HG03039 (cell line): ENCODE data around the gene HJURP.

ENCODE experiments used
- ATAC-seq: cut with Tn5 transposase; IDR thresholded peaks from one replicate; pipeline ENCODE4 v1.9.1; 2021; ENCODE audit warnings: mild to moderate bottlenecking, moderate library complexity; ENCODE audit not compliant: unreplicated experiment

Gene HJURP

DNA sequence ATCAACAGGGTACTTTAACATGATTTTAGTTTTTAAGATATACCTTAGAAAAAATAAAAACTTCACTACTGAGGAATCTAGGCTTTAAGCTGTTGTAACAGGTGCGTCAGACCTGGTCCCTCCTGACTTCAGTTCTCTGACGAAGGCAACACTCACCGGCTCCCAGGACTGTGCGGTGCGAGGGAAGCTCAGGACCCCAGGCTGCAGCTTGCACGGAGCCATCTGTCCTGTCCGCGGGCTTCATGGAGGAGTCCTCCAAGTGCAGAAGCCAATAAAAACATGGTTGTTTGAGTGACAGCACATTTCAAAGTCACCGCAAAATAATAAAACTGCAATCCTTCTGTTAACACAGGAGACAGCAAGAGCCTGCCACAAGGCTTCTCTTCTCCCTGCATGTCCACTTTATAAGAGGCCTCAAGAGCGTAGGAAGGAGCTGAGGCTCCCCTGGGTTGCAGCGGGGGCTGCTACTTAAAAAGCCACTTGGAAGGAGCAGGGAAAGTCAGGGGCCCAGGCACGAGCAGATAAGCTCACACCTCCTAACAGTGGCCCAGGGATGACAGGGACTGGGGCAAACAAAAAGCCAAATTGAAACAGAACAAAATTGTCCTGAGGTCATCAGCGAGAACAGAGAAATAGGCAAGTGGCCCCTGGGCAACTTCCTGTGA lies 4.6 kb downstream of the HJURP start:
- no peak for ATAC-seq

- no peak for ATAC-seq
These were observed 6.1 kb downstream of the HJURP start for GRCh38 chr2:233848276-233848675.

DNA sequence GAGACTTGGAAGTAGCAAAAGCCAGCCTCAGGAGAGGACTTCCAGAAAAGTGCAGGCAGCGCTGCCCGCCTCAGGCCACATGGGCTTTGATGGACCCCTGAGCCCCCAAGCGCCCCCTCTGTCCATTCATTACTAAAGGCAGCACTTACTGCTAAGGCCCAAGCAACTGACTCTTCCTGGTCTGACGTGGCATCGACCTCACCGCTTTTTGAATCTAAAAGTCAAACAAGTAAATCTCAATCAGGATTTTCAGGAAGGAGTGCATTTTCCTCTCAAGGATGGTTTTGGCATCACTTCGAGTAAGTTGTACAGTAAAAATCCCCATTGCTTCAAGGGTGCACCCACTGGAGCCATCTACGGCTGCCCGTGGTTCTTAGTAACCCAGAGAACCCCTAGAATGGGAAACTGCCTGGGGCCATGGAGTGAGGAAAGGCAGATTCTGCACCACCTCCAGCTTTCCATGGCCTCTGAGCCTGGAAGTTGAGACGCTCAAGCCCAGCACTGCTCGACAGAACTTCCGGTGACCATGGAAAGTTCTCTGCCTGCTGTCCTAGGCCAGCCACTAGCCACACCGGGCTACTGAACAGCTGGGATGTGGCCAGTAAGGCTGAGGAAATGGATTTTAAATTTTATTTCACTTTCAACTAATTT lies 7.0 kb downstream of the HJURP start:
- ATAC-seq: no peak

DNA sequence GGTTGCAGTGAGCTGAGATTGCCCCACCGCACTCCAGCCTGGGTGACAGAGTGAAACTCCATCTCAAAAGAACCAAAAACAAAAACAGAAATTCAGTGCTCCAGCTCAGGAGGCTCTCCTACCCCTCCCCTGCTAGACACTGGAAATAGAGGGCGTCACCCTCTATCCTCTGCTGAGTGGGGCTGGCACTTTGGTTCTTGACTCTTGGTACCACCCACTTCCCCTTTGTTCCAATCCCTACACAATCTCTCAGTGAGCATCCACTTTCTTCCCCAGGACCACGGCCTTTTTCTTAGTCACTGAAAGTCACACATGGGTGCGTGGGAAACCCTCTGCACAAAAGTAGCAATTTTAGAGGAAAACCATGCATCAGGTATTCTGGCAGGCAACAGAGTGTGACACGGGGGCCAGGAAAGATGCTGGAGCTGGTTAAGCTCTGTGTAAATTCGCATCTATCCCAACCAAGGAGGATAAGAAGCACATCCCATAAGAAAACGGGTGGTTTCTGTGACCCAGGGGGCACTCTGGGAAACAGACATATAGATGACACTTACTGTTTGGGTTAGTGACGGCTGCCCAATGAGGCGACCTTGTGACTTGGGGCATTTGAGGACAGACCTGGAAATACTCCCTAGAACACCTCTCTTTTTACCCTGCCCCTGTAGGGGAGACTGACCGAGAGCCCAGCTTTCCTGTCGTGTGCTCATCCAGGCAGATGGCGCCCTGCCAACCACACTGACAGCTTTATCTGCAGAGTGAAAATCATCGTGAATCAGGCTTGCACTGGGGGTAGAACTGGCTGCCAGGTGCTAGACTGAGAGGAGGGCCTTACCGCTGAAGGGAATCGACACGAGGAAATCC lies 7.7 kb downstream of the HJURP start:
- no peak for ATAC-seq

DNA sequence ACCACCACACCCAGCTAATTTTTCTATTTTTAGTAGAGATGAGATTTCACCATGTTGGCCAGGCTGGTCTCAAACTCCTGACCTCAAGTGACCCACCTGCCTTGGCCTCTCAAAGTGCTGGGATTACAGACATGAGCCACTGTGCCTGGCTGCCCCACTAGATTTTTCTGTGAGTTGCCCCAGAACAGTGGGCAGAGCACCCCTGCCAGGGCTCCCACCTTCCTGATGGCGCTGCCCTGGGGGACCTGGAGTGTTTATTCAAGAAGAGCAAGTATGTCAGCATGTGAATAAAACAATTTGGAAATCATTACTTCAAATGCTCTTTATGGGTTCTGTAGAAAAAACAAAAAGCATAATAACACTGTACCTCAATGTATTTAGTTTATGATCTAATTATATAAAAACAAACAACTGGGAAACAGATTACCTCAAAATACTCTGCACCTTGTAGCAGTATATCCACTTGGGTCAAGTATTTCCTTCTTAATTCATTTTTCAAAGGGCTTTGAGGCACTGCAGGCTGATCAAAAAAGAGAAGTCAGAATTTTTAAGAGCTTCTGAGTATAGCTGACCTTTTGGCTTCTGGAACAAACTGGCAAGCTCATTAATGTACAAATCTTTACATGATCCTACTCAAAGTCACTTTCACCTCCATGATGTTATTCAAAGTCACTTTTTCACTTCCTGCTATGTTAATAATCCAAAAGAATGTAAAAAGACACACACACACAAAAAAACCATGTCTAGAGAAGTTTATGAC lies 8.9 kb downstream of the HJURP start:
- ATAC-seq: no peak

- no peak for ATAC-seq
These were observed 9.5 kb downstream of the HJURP start for GRCh38 chr2:233844836-233845235.

DNA sequence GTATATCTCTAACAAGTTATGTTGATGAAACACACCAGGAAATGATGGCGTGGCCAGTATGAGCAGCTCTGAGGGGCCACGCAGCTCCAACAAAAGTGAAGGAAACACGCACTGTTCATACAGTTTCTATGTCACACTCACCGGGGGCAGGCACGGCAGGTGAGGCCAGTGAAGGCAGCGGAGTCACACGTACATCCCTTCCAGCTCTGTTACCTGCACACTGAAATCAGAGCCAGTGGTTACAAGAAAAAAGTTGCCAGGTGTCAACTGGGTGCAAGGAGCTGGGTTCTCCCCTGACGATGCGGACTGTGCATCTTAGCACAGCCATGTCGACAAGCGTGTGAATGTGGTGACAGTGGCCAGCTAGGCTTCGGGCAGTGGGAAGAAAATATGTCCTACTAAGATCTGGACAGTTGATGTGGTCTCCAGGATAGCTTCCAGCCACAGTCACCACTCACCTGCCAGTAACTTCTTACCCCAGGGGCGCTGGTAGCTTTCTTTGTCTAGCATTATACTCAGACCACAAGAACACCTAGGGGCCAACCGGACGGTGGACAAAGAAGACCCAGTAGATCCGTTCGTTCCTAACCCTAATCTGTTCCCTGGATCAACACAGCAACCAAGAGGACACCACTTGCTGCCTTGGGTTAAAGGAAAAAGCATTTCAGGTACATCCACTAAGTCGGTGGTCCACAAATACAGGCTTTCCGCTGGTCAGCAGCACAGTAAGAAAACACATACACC lies 10.1 kb downstream of the HJURP start:
- no peak for ATAC-seq

DNA sequence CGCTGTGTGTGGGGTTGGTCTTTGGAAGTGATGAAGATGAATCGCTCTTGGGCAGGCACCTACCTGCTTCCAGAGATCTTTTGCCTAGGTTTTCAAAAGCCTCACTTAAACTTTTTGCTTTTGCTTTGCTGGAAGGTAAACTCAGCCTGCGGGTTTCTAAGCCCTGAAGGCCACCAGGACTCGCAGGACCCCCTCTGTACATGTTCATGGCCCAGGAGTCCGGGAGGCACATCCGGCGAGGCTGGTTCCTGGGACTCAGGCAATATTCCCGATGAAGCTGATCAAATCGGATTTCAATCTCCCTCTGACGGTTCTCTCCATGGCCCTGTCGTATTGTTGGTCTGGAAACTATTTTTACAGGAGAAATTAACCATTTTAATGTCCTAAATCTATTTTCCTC lies 13.2 kb downstream of the HJURP start:
- ATAC-seq: no peak

DNA sequence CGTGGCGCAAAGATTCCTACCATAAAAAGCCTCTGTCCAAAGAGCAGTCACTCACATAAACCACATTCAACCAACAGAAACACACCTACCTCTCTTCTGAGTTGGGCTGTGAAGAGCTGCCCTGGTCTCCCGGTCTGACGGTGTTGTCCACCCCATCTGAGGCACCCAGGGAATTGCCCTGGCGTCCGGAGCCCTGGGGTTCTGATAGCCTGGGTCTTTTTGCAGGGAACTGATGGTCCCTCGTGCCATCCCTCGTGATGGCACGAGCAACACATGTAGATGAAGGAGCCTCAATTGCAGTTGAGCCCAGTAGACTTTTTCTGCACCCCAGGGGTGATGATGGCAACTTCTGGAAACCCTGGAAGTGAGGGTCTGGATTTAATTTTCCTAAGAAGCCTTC lies 13.8 kb downstream of the HJURP start:
- no peak for ATAC-seq

DNA sequence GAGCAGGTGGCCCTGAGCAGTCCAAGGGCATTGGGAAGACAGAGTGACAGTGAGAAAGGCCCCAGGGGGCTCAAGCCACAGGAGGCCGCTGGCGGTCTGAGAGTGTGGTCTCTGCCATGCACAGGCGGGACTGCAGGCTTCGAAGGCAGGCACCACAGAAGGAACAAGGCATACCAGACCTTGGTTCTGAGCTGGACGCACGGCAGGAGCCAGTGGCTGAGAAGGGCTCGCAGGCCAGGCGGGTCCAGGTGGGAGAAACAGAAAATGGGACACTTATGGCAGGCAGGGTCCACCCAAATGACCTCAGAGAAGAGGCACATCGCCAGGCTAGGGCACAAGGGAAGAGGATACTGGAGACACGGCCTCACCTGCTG lies 14.9 kb downstream of the HJURP start:
- ATAC-seq: no peak

GRCh38 chr2:233838726-233839446 lies 15.4 kb downstream of the HJURP start:
- no peak for ATAC-seq

- no peak for ATAC-seq
These were observed 16.1 kb downstream of the HJURP start for GRCh38 chr2:233838251-233838650.

DNA sequence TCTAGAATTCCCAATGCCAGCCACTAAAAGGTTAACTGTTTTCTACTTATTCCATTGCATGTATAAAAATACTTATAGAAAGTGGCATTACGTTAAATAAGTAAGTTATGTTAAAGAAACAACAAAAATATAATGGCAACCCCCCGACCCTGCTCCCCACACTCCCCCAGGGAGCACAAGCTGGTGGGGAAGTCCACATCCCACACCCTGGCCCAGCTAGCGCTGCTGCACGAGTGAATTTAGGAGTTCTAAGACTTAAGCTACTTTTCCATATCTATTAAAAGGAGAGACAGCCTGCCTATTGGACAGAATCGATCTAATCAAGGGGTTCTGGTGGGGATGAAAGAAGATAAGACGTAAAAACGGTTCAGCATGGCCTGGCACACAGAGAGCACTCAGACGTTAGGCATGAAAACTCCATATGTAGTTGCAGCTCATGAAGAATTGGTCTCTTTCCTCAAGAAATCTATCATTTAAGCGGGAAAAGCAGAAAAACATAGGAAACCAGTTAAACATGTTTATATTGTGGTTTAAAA lies 16.6 kb downstream of the HJURP start:
- ATAC-seq: no peak

- no peak for ATAC-seq
These were observed 18.0 kb downstream of the HJURP start for GRCh38 chr2:233836359-233836758.

DNA sequence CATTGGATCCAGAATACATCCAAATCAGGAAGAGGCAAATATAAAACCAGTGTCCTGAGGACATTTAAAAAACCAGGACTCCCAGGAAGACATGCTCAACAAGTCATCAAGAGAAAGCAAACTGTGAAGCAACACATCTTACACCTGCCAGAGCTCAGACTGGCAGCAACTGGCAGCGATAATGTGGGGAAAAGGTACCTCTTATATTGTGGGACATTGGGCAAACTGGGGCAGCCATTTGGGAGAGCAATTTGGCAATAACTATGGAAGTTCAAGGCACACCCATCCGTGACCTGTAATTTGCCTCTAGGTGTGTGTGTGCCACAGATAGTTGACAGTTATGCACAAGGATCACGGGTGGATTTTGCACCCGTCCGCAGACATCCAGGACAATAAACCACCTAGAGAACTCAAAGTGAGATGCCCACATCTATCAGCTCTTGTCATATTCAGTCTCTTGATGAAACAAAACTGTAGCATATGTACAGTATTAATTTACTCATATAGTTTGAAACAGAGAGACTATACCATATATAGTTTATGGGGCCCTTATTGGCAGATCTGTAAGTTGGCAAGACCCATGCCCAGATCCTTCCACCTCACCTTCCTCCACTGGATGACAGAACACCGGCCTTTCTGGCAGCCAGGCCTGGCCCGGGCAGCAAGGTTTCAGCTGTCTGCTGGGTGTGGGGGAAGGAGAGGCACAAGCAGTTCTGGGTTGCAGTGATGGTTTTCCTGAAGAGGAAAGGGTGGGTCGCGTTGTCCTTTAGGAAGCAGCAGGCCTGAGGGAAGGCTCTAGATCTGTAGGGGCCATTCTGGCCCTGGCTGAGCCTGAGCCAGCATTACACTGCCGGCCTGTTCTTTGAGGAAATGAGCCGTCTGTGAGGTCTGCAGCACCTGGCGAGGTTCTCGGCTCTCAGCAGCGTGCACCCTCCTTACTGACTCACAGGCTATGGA lies 18.8 kb downstream of the HJURP start:
- no peak for ATAC-seq

DNA sequence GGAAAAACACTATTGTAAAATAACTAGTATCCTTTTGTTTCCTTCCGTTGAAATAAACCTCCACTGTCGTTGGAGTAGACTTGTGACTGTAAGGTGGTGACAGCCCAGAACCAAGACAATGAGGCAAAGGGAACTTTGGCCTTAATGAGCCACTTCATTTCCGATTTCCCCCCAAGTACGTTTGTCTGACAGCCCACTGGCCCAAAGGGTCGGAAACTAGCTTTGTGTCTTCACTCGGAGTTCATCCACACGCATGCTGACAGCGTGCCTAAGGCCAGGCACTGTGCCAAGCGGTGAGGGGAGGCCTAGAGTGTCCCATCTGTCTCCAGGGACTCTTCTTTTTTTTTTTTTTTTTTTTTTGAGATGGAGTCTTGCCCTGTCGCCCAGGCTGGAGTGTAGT lies 21.0 kb downstream of the HJURP start:
- no peak for ATAC-seq

- ATAC-seq: no peak
These were observed 21.4 kb downstream of the HJURP start for GRCh38 chr2:233832869-233833311.

DNA sequence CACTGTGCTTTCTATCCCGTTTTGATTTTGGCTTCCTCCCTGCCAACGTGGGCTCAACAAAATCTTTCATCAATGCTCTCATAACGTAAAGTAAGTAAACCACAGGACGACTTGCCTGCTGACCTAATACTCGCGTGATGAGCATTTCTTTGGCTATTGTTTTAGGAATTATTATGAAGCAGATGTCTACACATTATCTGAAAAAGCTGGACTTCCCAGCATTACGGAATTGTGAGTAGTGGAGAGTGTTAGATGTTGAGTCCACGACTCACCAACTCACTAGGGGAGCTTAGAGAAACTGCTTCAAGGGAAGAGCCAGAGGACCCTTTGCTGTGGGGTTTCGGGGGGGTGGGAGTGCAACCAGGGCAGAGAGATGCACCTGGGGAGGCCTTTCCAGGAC lies 21.9 kb downstream of the HJURP start:
- no peak for ATAC-seq
